ENCODE measurements around the gene SLC16A7.

The SLC16A7 gene

DNA sequence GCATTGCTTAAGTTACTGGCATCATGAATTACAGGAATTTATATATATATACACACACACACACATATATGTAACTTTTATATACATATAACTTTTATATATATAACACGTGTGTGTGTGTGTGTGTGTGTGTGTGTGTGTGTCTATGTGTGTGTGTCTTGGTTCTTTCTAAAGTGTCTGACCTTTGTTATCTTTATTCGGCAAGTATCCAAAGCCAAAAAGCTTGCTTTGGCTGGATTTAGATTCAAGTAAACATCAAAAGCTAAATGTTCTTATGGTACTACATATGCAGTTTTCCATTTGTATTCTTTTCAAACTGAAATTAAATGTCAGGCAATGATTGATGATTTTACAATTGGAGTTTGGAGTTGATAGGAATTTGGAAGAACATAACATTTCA, 69.9 kb downstream of the SLC16A7 start:
- no peaks in the 10 kb centered on the region; the same call in 1 of the 2 replicates for H3K9me3 ChIP-seq (ENCODE audit: low read length)
- no peak overlapping the region for H2AFZ ChIP-seq (ENCODE audit: low read length)
- no peak for TF ChIP-seq EZH2 (IDR thresholded peaks at IDR 0.05; ENCODE audit: borderline replicate concordance, low read length)
- TF ChIP-seq, protein P1, sequence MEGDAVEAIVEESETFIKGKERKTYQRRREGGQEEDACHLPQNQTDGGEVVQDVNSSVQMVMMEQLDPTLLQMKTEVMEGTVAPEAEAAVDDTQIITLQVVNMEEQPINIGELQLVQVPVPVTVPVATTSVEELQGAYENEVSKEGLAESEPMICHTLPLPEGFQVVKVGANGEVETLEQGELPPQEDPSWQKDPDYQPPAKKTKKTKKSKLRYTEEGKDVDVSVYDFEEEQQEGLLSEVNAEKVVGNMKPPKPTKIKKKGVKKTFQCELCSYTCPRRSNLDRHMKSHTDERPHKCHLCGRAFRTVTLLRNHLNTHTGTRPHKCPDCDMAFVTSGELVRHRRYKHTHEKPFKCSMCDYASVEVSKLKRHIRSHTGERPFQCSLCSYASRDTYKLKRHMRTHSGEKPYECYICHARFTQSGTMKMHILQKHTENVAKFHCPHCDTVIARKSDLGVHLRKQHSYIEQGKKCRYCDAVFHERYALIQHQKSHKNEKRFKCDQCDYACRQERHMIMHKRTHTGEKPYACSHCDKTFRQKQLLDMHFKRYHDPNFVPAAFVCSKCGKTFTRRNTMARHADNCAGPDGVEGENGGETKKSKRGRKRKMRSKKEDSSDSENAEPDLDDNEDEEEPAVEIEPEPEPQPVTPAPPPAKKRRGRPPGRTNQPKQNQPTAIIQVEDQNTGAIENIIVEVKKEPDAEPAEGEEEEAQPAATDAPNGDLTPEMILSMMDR (IDR thresholded peaks at IDR 0.05; ENCODE audit: low read length) = no peak
- H3K27me3 ChIP-seq (ENCODE audit: insufficient read depth, low read length) = no peaks in the 10 kb centered on the region
- H3K27ac ChIP-seq (ENCODE audit: low read depth, low read length, poor library complexity, severe bottlenecking) = no peak overlapping the region
- no peak overlapping the region for H3K9ac ChIP-seq (ENCODE audit: low read length)
- H4K20me1 ChIP-seq (ENCODE audit: insufficient read depth, low read length) = no peaks in the 10 kb centered on the region
- H3K36me3 ChIP-seq (ENCODE audit: insufficient read depth, low read length) = no peaks in the 10 kb centered on the region
- H3K4me1 ChIP-seq (ENCODE audit: insufficient read depth, low read length, severe bottlenecking) = no peaks in the 10 kb centered on the region
- no peak overlapping the region for H3K4me2 ChIP-seq (ENCODE audit: low read length)
- H3K79me2 ChIP-seq (ENCODE audit: insufficient read depth, low read length) = 0 out of 2 replicates have a peak, but pooled peaks cover 2% of the 10 kb centered on the region
- H3K4me3 ChIP-seq (ENCODE audit: low read depth, low read length, poor library complexity, severe bottlenecking) = no peak overlapping the region
- no peaks in the 10 kb centered on the region for H3F3A ChIP-seq (ENCODE audit: insufficient read depth, low read length)
- H3K9me2 ChIP-seq (ENCODE audit: low read depth, low read length) = no peaks in the 10 kb centered on the region

DNA sequence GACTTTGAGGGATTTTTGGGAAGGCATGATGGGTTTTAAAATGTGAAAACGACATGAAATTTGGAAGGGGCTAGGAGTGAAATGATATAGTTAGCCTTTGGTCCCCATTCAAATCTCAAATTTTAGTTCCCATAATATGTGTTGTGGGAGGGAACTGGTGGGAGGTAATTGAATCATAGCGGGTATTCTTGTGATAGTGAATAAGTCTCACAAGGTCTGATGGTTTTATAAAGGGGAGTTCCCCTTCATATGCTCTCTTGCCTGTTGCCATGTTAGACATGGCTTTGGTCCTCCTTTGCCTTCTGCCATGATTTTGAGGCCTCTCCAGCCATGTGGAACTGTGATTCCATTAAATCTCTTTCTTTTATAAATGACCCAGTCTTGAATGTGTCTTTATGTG, 72.8 kb downstream of the SLC16A7 start:
- Histone ChIP-seq H3K27ac (ENCODE audit: low read depth, low read length, poor library complexity, severe bottlenecking) (no peak overlapping the region), H3F3A (ENCODE audit: insufficient read depth, low read length) (no peaks in the 10 kb centered on the region), H3K36me3 (ENCODE audit: insufficient read depth, low read length) (no peaks in the 10 kb centered on the region), H3K4me3 (ENCODE audit: low read depth, low read length, poor library complexity, severe bottlenecking) (no peak overlapping the region), H3K9me2 (ENCODE audit: low read depth, low read length) (no peaks in the 10 kb centered on the region), H3K9me3 (ENCODE audit: low read length) (no peaks in the 10 kb centered on the region; the same call in 1 of the 2 replicates), H3K79me2 (ENCODE audit: insufficient read depth, low read length) (no peaks in the 10 kb centered on the region), H3K4me2 (ENCODE audit: low read length) (no peak overlapping the region), H3K9ac (ENCODE audit: low read length) (no peak overlapping the region), H4K20me1 (ENCODE audit: insufficient read depth, low read length) (no peaks in the 10 kb centered on the region), H2AFZ (ENCODE audit: low read length) (no peak overlapping the region), H3K27me3 (ENCODE audit: insufficient read depth, low read length) (no peaks in the 10 kb centered on the region), H3K4me1 (ENCODE audit: insufficient read depth, low read length, severe bottlenecking) (no peaks in the 10 kb centered on the region)
- TF ChIP-seq, protein P1 (IDR thresholded peaks at IDR 0.05; ENCODE audit: low read length) = no peak
- no peak for TF ChIP-seq EZH2 (IDR thresholded peaks at IDR 0.05; ENCODE audit: borderline replicate concordance, low read length)

DNA sequence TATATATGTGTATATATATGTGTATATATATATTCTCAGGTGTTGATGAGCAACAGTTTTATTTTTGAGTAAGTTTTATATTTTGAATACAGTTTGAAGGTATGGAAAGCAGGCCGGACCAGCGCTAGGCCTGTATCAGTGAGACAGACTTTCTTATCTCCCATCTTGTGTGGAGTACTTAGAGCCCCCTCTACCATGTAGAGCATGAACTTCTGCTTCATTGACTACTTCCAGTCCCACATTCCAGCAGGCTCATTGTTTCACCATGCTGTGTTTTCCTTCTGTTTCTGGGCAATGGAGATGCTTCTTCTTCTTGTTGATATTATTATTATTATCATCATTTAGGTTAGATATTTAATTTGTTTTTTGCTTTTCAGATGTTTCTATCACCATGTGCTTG, 76.4 kb downstream of the SLC16A7 start:
- H3K4me2 ChIP-seq (ENCODE audit: low read length) = no peak overlapping the region
- no peak overlapping the region for H2AFZ ChIP-seq (ENCODE audit: low read length)
- no peak overlapping the region for H3K9ac ChIP-seq (ENCODE audit: low read length)

More for the DNA sequence above, 76.4 kb downstream of the SLC16A7 start:
- no peak overlapping the region for H3K27ac ChIP-seq (ENCODE audit: low read depth, low read length, poor library complexity, severe bottlenecking)
- H3K9me3 ChIP-seq (ENCODE audit: low read length) = peaks cover under 1% of the 10 kb centered on the region; the same call in 1 of the 2 replicates
- H3K36me3 ChIP-seq (ENCODE audit: insufficient read depth, low read length) = peaks cover 6% of the 10 kb centered on the region; the same call in 1 of the 2 replicates
- no peak overlapping the region for H3K4me3 ChIP-seq (ENCODE audit: low read depth, low read length, poor library complexity, severe bottlenecking)
- H3F3A ChIP-seq (ENCODE audit: insufficient read depth, low read length) = no peaks in the 10 kb centered on the region
- no peaks in the 10 kb centered on the region for H3K27me3 ChIP-seq (ENCODE audit: insufficient read depth, low read length)
- H4K20me1 ChIP-seq (ENCODE audit: insufficient read depth, low read length) = no peaks in the 10 kb centered on the region
- no peaks in the 10 kb centered on the region for H3K79me2 ChIP-seq (ENCODE audit: insufficient read depth, low read length)
- no peaks in the 10 kb centered on the region for H3K4me1 ChIP-seq (ENCODE audit: insufficient read depth, low read length, severe bottlenecking)
- H3K9me2 ChIP-seq (ENCODE audit: low read depth, low read length) = no peaks in the 10 kb centered on the region
- TF ChIP-seq, protein P1 (IDR thresholded peaks at IDR 0.05; ENCODE audit: low read length) = no peak
